ENCODE data around the gene UAP1L1.

DNA sequence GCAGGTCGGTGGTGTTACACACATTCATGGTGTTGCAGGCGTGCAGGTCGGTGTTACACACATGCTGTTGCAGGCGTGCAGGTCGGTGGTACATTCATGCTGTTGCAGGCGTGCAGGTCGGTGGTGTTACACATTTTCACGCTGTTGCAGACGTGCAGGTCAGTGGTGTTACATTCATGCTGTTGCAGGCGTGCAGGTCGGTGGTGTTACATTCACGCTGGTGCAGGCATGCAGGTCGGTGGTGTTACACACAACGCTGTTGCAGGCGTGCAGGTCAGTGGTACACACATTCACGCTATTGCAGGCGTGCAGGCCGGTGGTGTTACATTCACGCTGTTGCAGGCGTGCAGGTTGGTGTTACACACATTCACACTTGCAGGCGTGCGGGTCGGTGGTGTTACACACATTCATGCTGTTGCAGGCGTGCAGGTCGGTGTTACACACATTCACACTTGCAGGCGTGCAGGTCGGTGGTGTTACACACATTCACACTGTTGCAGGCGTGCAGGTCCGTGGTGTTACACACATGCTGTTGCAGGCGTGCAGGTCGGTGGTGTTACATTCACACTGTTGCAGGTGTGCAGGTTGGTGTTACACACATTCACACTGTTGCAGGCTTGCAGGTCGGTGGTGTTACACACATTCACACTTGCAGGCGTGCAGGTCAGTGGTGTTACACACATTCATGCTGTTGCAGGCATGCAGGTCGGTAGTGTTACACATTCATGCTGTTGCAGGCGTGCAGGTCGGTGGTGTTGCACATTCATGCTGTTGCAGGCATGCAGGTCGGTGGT, 26.1 kb downstream of the UAP1L1 start:
- TF ChIP-seq CTCF (IDR thresholded peaks at IDR 0.05), result no peak
- TF ChIP-seq POLR2AphosphoS5 (IDR thresholded peaks at IDR 0.05; ENCODE audit: insufficient read depth in 1 of 2, low read depth in 1 of 2), result no peak
- no peak for TF ChIP-seq POLR2A (IDR thresholded peaks at IDR 0.05)

Measured in vagina (tissue), 2 donors.